ENCODE measurements around the gene TBC1D23. TPM values are rescaled to one million over a fixed set of nuclear protein-coding genes. Genes with fewer than 3 reads are reported as not detected.

TBC1D23 gene
- total and polyA plus RNA-seq, 2 of the 13 experiments (the other 11 are each of a cell fraction or from before 2014, with no cell fraction given), result 28.7 to 35.4 TPM

- no peak for ATAC-seq
- no peaks in the 10 kb centered on the region for H4K20me1 ChIP-seq (ENCODE audit: insufficient read depth, low read length)
- FAIRE-seq, result no peak
- intact Hi-C loops (cut with micrococcal nuclease; ENCODE audit: unreplicated experiment), result no loop called here
- no peak for TF ChIP-seq SKI (IDR thresholded peaks at IDR 0.05; ENCODE audit: partially characterized antibody)
- ChIA-PET CTCF (ENCODE audit: low intra/inter-chr PET ratio, low total read pairs) (no interaction called here), POLR2A (no interaction called here)
- in situ Hi-C loops (cut with HindIII; ENCODE audit: extremely low pct_ligation_motif_present, low pct_unique_long_range_greater_than_20kb), result no loop called here
- peaks cover 12% of the 10 kb centered on the region for H3K4me1 ChIP-seq (ENCODE audit: insufficient read depth, low read length)
- H3K9ac ChIP-seq (ENCODE audit: insufficient read depth, low read depth, low read length), result no peak overlapping the region
- DNase-seq (ENCODE audit: low spot score), result no peak
- BruUV-seq (replicated peaks), result no TSS peak
- H3K27me3 ChIP-seq (ENCODE audit: control insufficient read depth in 1 of 2, insufficient read depth in 2 of 2, low read length in 2 of 2), result no peaks in the 10 kb centered on the region
- H3K9me3 ChIP-seq (ENCODE audit: low read length), result peaks cover 8% of the 10 kb centered on the region; the same call in 1 of the 2 replicates
- peak overlapping the region; percentile 46 for H2AFZ ChIP-seq (ENCODE audit: low read length)
- no peaks in the 10 kb centered on the region for H3K79me2 ChIP-seq (ENCODE audit: insufficient read depth, low read length)
- no peak overlapping the region for H3K4me3 ChIP-seq (replicated peaks in 1 of 3; ENCODE audit: insufficient read depth in 1 of 3, low read depth in 2 of 3, low read length in 3 of 3)
- H3K27ac ChIP-seq (ENCODE audit: extremely low read length, insufficient read depth, low read length), result no peak overlapping the region
- WGBS (ENCODE audit: low lambda C conversion rate), result 93% methylated on average over 26 of the region's 26 CpGs
- peak overlapping the region; percentile 33 for H3K4me2 ChIP-seq (ENCODE audit: low read depth, low read length)
- H3K36me3 ChIP-seq (replicated peaks in 1 of 2; ENCODE audit: control insufficient read depth in 1 of 2, insufficient read depth in 2 of 2, low read length in 2 of 2), result no peaks in the 10 kb centered on the region
These were observed 35.6 kb upstream of the TBC1D23 start for GRCh38 chr3:100225193-100225592.

- CTCF ChIA-PET (ENCODE audit: low intra/inter-chr PET ratio, low total read pairs), result no interaction called here
- H3K27me3 ChIP-seq (ENCODE audit: control insufficient read depth in 1 of 2, insufficient read depth in 2 of 2, low read length in 2 of 2), result no peaks in the 10 kb centered on the region
- POLR2A ChIA-PET, result no interaction called here
- H2AFZ ChIP-seq (ENCODE audit: low read length), result peak overlapping the region; percentile 46
- H3K4me1 ChIP-seq (ENCODE audit: insufficient read depth, low read length), result peaks cover 12% of the 10 kb centered on the region
- H3K9ac ChIP-seq (ENCODE audit: insufficient read depth, low read depth, low read length), result no peak overlapping the region
- intact Hi-C loops (cut with micrococcal nuclease; ENCODE audit: unreplicated experiment) (no loop called here), in situ Hi-C loops (cut with HindIII; ENCODE audit: extremely low pct_ligation_motif_present, low pct_unique_long_range_greater_than_20kb) (no loop called here)
- FAIRE-seq (peak; percentile 37), DNase-seq (ENCODE audit: low spot score) (peak; percentile 43), ATAC-seq (peak; percentile 86)
- no peak overlapping the region; a peak in 2 of 6 replicates for H3K4me3 ChIP-seq (replicated peaks in 1 of 3; ENCODE audit: insufficient read depth in 1 of 3, low read depth in 2 of 3, low read length in 3 of 3)
- no peaks in the 10 kb centered on the region for H3K36me3 ChIP-seq (replicated peaks in 1 of 2; ENCODE audit: control insufficient read depth in 1 of 2, insufficient read depth in 2 of 2, low read length in 2 of 2)
- WGBS (ENCODE audit: low lambda C conversion rate), result 38% methylated on average over 8 of the region's 8 CpGs
- no peaks in the 10 kb centered on the region for H3K79me2 ChIP-seq (ENCODE audit: insufficient read depth, low read length)
- BruUV-seq (replicated peaks), result no TSS peak
- H3K27ac ChIP-seq (ENCODE audit: extremely low read length, insufficient read depth, low read length), result no peak overlapping the region
- no peak for TF ChIP-seq CCDC6 (CRISPR knock-in tag; IDR thresholded peaks at IDR 0.05)
- TF ChIP-seq FOXJ3 (CRISPR knock-in tag; IDR thresholded peaks at IDR 0.05; ENCODE audit: borderline replicate concordance), result no peak
- TF ChIP-seq TEAD3 (CRISPR knock-in tag; optimal IDR thresholded peaks at IDR 0.05; ENCODE audit: borderline replicate concordance), result peak; percentile 7
- peak; percentile 62 for TF ChIP-seq CEBPG (CRISPR knock-in tag; IDR thresholded peaks at IDR 0.05)
- no peak for TF ChIP-seq NFE2L2 (IDR thresholded peaks at IDR 0.05; ENCODE audit: low read length)
- no peak for TF ChIP-seq ZNF383 (CRISPR knock-in tag; IDR thresholded peaks at IDR 0.05; ENCODE audit: borderline replicate concordance)
- TF ChIP-seq LBX2 (CRISPR knock-in tag; IDR thresholded peaks at IDR 0.05; ENCODE audit: borderline replicate concordance), result no peak
- no peak for TF ChIP-seq PAF1 (CRISPR knock-in tag; IDR thresholded peaks at IDR 0.05)
- no peak for TF ChIP-seq ZNF253 (CRISPR knock-in tag; IDR thresholded peaks at IDR 0.05; ENCODE audit: borderline replicate concordance)
- peak; percentile 90; the same call in 1 of the 2 replicates for TF ChIP-seq CEBPB (IDR thresholded peaks at IDR 0.05; ENCODE audit: borderline replicate concordance, low read depth, low read length)
- no peak for TF ChIP-seq ZKSCAN5 (CRISPR knock-in tag; IDR thresholded peaks at IDR 0.05)
- TF ChIP-seq, protein P1, sequence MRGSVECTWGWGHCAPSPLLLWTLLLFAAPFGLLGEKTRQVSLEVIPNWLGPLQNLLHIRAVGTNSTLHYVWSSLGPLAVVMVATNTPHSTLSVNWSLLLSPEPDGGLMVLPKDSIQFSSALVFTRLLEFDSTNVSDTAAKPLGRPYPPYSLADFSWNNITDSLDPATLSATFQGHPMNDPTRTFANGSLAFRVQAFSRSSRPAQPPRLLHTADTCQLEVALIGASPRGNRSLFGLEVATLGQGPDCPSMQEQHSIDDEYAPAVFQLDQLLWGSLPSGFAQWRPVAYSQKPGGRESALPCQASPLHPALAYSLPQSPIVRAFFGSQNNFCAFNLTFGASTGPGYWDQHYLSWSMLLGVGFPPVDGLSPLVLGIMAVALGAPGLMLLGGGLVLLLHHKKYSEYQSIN (CRISPR knock-in tag; IDR thresholded peaks at IDR 0.05; ENCODE audit: borderline replicate concordance), result no peak
- no peaks in the 10 kb centered on the region for H4K20me1 ChIP-seq (ENCODE audit: insufficient read depth, low read length)
- peaks cover 3% of the 10 kb centered on the region; the same call in 1 of the 2 replicates for H3K9me3 ChIP-seq (ENCODE audit: low read length)
- H3K4me2 ChIP-seq (ENCODE audit: low read depth, low read length), result peak overlapping the region; percentile 33
These were observed 34.9 kb upstream of the TBC1D23 start for GRCh38 chr3:100225883-100226282.

Measured in HepG2 (cell line).